H9 (cell line): ENCODE data around the gene ARHGAP24. TPM values are rescaled to one million over a fixed set of nuclear protein-coding genes. Genes with fewer than 3 reads are reported as not detected.

Source experiments
- DNase-seq: peaks from one replicate; pipeline ENCODE4 v3.0.0-alpha.2; 2017
- H2AFZ ChIP-seq: one replicate; pipeline ENCODE4 v1.6.1; 2013; ENCODE audit warnings: mild to moderate bottlenecking, low read length, control low read depth, moderate library complexity
- H2AK5ac ChIP-seq: 2 replicates; pipeline ENCODE4 v1.6.1; 2013; ENCODE audit warnings: low read length, control low read depth, mixed read lengths; ENCODE audit not compliant: insufficient read length
- H2BK120ac ChIP-seq: one replicate; pipeline ENCODE4 v1.6.1; 2013; ENCODE audit warnings: low read depth, mild to moderate bottlenecking, low read length, control low read depth, inconsistent platforms; ENCODE audit not compliant: poor library complexity, severe bottlenecking
- H2BK12ac ChIP-seq: 2 replicates; pipeline ENCODE4 v1.6.1; 2013; ENCODE audit warnings: low read length, control low read depth, mixed read lengths, low read depth; ENCODE audit not compliant: insufficient read length
- H2BK15ac ChIP-seq: 2 replicates; pipeline ENCODE4 v1.6.1; 2013; ENCODE audit warnings: low read depth, low read length, control low read depth
- H2BK20ac ChIP-seq: one replicate; pipeline ENCODE4 v1.6.1; 2013; ENCODE audit warnings: low read depth, mild to moderate bottlenecking, low read length, control low read depth, inconsistent platforms; ENCODE audit not compliant: poor library complexity, severe bottlenecking
- H2BK5ac ChIP-seq: 2 replicates; pipeline ENCODE4 v1.6.1; 2013; ENCODE audit warnings: low read length, control low read depth, mixed read lengths; ENCODE audit not compliant: insufficient read length
- H3K14ac ChIP-seq: 2 replicates; pipeline ENCODE4 v1.6.1; 2013; ENCODE audit warnings: low read length, control low read depth; ENCODE audit not compliant: insufficient read depth
- H3K18ac ChIP-seq: 2 replicates; pipeline ENCODE4 v1.6.1; 2013; ENCODE audit warnings: low read depth, mild to moderate bottlenecking, mixed read lengths, low read length, control low read depth; ENCODE audit not compliant: insufficient read length
- H3K23ac ChIP-seq: 2 replicates; pipeline ENCODE4 v1.6.1; 2013; ENCODE audit warnings: low read length, control low read depth, mixed read lengths, low read depth; ENCODE audit not compliant: insufficient read length
- H3K23me2 ChIP-seq: 2 replicates; pipeline ENCODE4 v1.6.1; 2013; ENCODE audit warnings: low read depth, mild to moderate bottlenecking, mixed read lengths, low read length, control low read depth; ENCODE audit not compliant: insufficient read length, poor library complexity, severe bottlenecking
- H3K27ac ChIP-seq: 2 replicates; pipeline ENCODE4 v1.5.1; 2013; ENCODE audit warnings: low read length, control low read depth, mixed read lengths, low read depth; ENCODE audit not compliant: insufficient read length
- H3K27me3 ChIP-seq: 2 replicates; pipeline ENCODE4 v1.6.1; 2013; ENCODE audit warnings: low read length, control low read depth, inconsistent platforms; ENCODE audit not compliant: insufficient read depth
- H3K4ac ChIP-seq: 2 replicates; pipeline ENCODE4 v1.6.1; 2013; ENCODE audit warnings: low read depth, mild to moderate bottlenecking, control low read depth, inconsistent platforms, low read length, moderate library complexity
- H3K4me1 ChIP-seq: 2 replicates; pipeline ENCODE4 v1.6.1; 2013; ENCODE audit warnings: low read length, control low read depth, inconsistent platforms; ENCODE audit not compliant: insufficient read depth
- H3K4me2 ChIP-seq: 2 replicates; pipeline ENCODE4 v1.6.1; 2013; ENCODE audit warnings: low read length, control low read depth, mixed read lengths; ENCODE audit not compliant: insufficient read length, insufficient read depth
- H3K56ac ChIP-seq: 2 replicates; pipeline ENCODE4 v1.6.1; 2013; ENCODE audit warnings: low read depth, mild to moderate bottlenecking, mixed read lengths, low read length, control low read depth; ENCODE audit not compliant: insufficient read length
- H3K79me1 ChIP-seq: 2 replicates; pipeline ENCODE4 v1.6.1; 2013; ENCODE audit warnings: low read depth, mild to moderate bottlenecking, moderate library complexity, low read length, control low read depth, inconsistent platforms; ENCODE audit not compliant: insufficient read depth, poor library complexity, severe bottlenecking
- H3K79me2 ChIP-seq: 2 replicates; pipeline ENCODE4 v1.6.1; 2013; ENCODE audit warnings: low read length, control low read depth, inconsistent platforms; ENCODE audit not compliant: insufficient read depth
- H3K9ac ChIP-seq: 2 replicates; pipeline ENCODE4 v1.6.1; 2013; ENCODE audit warnings: low read length, control low read depth, mixed read lengths; ENCODE audit not compliant: insufficient read length; ENCODE audit errors: extremely low read depth
- H3K9me3 ChIP-seq: one replicate; pipeline ENCODE4 v1.6.1; 2013; ENCODE audit warnings: low read depth, low read length, inconsistent platforms; ENCODE audit not compliant: control insufficient read depth
- H3T11ph ChIP-seq: one replicate; pipeline ENCODE4 v1.6.1; 2013; ENCODE audit warnings: mild to moderate bottlenecking, low read length, control low read depth, inconsistent platforms
- H4K20me1 ChIP-seq: one replicate; pipeline ENCODE4 v1.6.1; 2013; ENCODE audit not compliant: control insufficient read depth, insufficient read length, insufficient read depth
- H4K5ac ChIP-seq: 2 replicates; pipeline ENCODE4 v1.6.1; 2013; ENCODE audit warnings: low read depth, mild to moderate bottlenecking, mixed read lengths, low read length, control low read depth; ENCODE audit not compliant: insufficient read length
- H4K8ac ChIP-seq: replicated peaks from 2 replicates; pipeline ENCODE4 v1.6.1; 2013; ENCODE audit warnings: low read length, control low read depth, mixed read lengths, low read depth; ENCODE audit not compliant: insufficient read length
- H4K91ac ChIP-seq: 2 replicates; pipeline ENCODE4 v1.6.1; 2013; ENCODE audit warnings: low read depth, mild to moderate bottlenecking, moderate library complexity, mixed read lengths, low read length, control low read depth; ENCODE audit not compliant: insufficient read length
- H3K27ac Mint-ChIP-seq, 3 experiments: 2 replicates in 2 of 3; 3 replicates in 1 of 3; pipeline ENCODE4 v1.8.0; 2020 to 2021; ENCODE audit warnings: mixed read lengths in 3 of 3, mild to moderate bottlenecking in 1 of 3, moderate library complexity in 1 of 3
- H3K27me3 Mint-ChIP-seq: 2 replicates; pipeline ENCODE4 v1.8.0; 2021; ENCODE audit warnings: low read depth, mild to moderate bottlenecking, moderate library complexity, mixed read lengths
- H3K36me3 Mint-ChIP-seq, 3 experiments: 2 replicates in 2 of 3; 3 replicates in 1 of 3; pipeline ENCODE4 v1.8.0; 2020 to 2021; ENCODE audit warnings: low read depth in 3 of 3, mixed read lengths in 3 of 3; ENCODE audit not compliant: insufficient read depth in 1 of 3
- H3K4me1 Mint-ChIP-seq, 2 experiments: 2 replicates each; pipeline ENCODE4 v1.8.0; 2020; ENCODE audit warnings: mixed read lengths in 2 of 2
- H3K4me3 Mint-ChIP-seq, 2 experiments: 2 replicates in 1 of 2; 3 replicates in 1 of 2; pipeline ENCODE4 v1.8.0; 2020 to 2021; ENCODE audit warnings: mild to moderate bottlenecking in 2 of 2, mixed read lengths in 2 of 2, moderate library complexity in 1 of 2
- H3K9me3 Mint-ChIP-seq, 2 experiments: 2 replicates in 1 of 2; 3 replicates in 1 of 2; pipeline ENCODE4 v1.8.0; 2020; ENCODE audit warnings: mild to moderate bottlenecking in 2 of 2, mixed read lengths in 2 of 2, moderate library complexity in 1 of 2
- WGBS: extraction: QIAGEN DNeasy Blood & Tissue Kit; methylation state at CpG from one replicate; pipeline ENCODE4 v1.1.7; 2013; ENCODE audit warnings: missing lambda C conversion rate, low lambda C conversion rate, mixed read lengths; ENCODE audit not compliant: insufficient read length; ENCODE audit errors: extremely low coverage; 5-methylcytosine and 5-hydroxymethylcytosine counted together
- total RNA-seq: library from RNA; stranded (reverse); gene quantifications from 2 replicates; pipeline ENCODE4 v1.2.1, GENCODE V29; 2021
- TF ChIP-seq, protein P1 (sequence below): fragments of 200-600 bp; sonication (generic); conservative IDR thresholded peaks from 3 replicates; pipeline ENCODE4 v1.8.0; 2021; ENCODE audit warnings: antibody characterized with exemption, mild to moderate bottlenecking

ARHGAP24 gene
- total RNA-seq, 1 experiment from 2014 or later, result 0.37 TPM

DNA sequence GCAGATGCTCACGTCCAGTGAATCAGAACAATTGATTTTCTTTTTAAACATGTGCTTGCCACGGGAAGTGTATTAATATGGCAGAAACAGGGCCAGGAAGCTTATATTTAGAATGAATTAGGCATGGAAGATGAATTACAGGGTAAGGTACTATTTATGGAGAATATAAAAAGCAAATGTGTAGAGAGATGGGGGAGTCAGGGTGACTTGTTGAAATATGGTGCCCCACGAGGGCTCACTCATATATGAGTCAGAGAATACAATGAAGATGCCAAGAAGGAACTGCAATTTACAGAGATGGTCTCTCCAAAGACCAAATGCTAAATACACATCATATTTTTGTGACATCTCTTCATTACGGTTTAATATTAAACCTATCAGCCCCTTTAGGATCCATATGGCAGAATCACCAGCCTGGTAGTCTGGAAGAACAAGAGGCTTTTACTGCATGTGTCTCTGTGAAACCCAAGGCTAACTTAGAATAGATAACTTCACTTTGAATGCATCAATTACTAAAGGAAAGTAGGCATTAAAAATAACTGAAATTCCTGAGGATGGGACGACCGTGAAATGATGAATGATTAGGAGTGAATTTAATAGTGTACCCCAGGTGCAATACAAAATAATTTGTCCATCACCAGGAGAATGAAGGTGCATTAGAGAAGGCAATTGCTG, 385.3 kb downstream of the ARHGAP24 start:
- Histone ChIP-seq H3K79me2 (no peaks in the 10 kb centered on the region), H3K9me3 (no peaks in the 10 kb centered on the region), H4K20me1 (no peaks in the 10 kb centered on the region), H4K91ac (no peak overlapping the region), H2BK5ac (no peak overlapping the region), H4K5ac (no peak overlapping the region), H3K27ac (no peak overlapping the region), H3K14ac (no peak overlapping the region), H3K18ac (no peak overlapping the region), H3K27me3 (no peaks in the 10 kb centered on the region), H3K4me2 (no peak overlapping the region), H3K23ac (no peak overlapping the region), H3K56ac (no peak overlapping the region), H3K79me1 (no peaks in the 10 kb centered on the region), H3K23me2 (no peaks in the 10 kb centered on the region), H2BK12ac (no peak overlapping the region), H2BK15ac (no peak overlapping the region), H2AK5ac (no peak overlapping the region), H3T11ph (no peak overlapping the region), H2BK20ac (no peak overlapping the region), H3K4me1 (no peaks in the 10 kb centered on the region), H2AFZ (no peak overlapping the region), H4K8ac (no peak overlapping the region), H2BK120ac (no peak overlapping the region), H3K9ac (no peak overlapping the region), H3K4ac (no peak overlapping the region)
- Mint-ChIP-seq H3K36me3 (no peaks in the 10 kb centered on the region), H3K9me3 (no peaks in the 10 kb centered on the region), H3K27me3 (no peaks in the 10 kb centered on the region), H3K27ac (no peak overlapping the region), H3K4me1 (no peaks in the 10 kb centered on the region; a peak in 2 of 4 replicates), H3K4me3 (no peak overlapping the region)
- no peak for DNase-seq
- no CpG with 5 or more reads among the region's 6 CpGs for WGBS
- TF ChIP-seq, protein P1, sequence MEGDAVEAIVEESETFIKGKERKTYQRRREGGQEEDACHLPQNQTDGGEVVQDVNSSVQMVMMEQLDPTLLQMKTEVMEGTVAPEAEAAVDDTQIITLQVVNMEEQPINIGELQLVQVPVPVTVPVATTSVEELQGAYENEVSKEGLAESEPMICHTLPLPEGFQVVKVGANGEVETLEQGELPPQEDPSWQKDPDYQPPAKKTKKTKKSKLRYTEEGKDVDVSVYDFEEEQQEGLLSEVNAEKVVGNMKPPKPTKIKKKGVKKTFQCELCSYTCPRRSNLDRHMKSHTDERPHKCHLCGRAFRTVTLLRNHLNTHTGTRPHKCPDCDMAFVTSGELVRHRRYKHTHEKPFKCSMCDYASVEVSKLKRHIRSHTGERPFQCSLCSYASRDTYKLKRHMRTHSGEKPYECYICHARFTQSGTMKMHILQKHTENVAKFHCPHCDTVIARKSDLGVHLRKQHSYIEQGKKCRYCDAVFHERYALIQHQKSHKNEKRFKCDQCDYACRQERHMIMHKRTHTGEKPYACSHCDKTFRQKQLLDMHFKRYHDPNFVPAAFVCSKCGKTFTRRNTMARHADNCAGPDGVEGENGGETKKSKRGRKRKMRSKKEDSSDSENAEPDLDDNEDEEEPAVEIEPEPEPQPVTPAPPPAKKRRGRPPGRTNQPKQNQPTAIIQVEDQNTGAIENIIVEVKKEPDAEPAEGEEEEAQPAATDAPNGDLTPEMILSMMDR, result no peak
